K562 (cell line): Measurements from ENCODE around the gene ADK. TPM values are rescaled to one million over a fixed set of nuclear protein-coding genes. Genes with fewer than 3 reads are reported as not detected.

Source experiments
- ATAC-seq: fragments of 200-7000 bp; cut with Tn5 transposase; 3 replicates; pipeline ENCODE4 v1.9.1; 2020; ENCODE audit warnings: moderate library complexity
- BruUV-seq: library from RNA; stranded (reverse); fragments of 400-500 nt; replicated peaks from 2 replicates; lab custom pipeline; 2021; lab: Mats Ljungman, UMichigan
- CTCF ChIA-PET: fragments of 300-600 bp; formaldehyde crosslinking; extraction: SDS; loops from one replicate; lab custom pipeline; 2021; ENCODE audit warnings: low intra/inter-chr PET ratio; lab: Yijun Ruan, JAX
- POLR2A ChIA-PET: fragments of 300-600, 350-650 bp; sonication (Branson Sonifier 250); formaldehyde crosslinking; extraction: SDS; loops from one replicate; lab custom pipeline; 2021; ENCODE audit warnings: antibody characterized with exemption, inconsistent platforms; lab: Yijun Ruan, JAX
- DNase-seq, 4 experiments: peaks; one replicate each; pipeline versions ENCODE4 v3.0.0 to v3.0.0-alpha.2; 2011 to 2018; ENCODE audit warnings: low spot score in 3 of 4, mixed read lengths in 3 of 4; ENCODE audit errors: extremely low read depth in 1 of 4
- FAIRE-seq: peaks from 2 replicates; lab custom pipeline; 2011; peaks lifted over from hg19 to GRCh38; lab: Jason Lieb, UNC
- H2AFZ ChIP-seq: 2 replicates; pipeline ENCODE4 v1.6.0; 2011; ENCODE audit warnings: low read depth, low read length, control low read depth, inconsistent platforms
- H3K27ac ChIP-seq: fragments of 200-600 bp; 3 replicates; pipeline ENCODE4 v1.8.0; 2011; ENCODE audit warnings: low read depth, mild to moderate bottlenecking, control low read depth, inconsistent platforms, low read length, moderate library complexity, mixed read lengths; ENCODE audit errors: extremely low read depth
- H3K27me3 ChIP-seq, 2 experiments: fragments of 300-600 bp in 1 of 2; 2 replicates in 1 of 2; 3 replicates in 1 of 2; pipeline versions ENCODE4 v1.6.0 to v1.8.0; 2011; ENCODE audit warnings: inconsistent platforms in 2 of 2, low read length in 2 of 2, mild to moderate bottlenecking in 1 of 2, mixed read lengths in 1 of 2, moderate library complexity in 1 of 2; ENCODE audit not compliant: control insufficient read depth in 2 of 2, insufficient read depth in 2 of 2
- H3K36me3 ChIP-seq: fragments of 300-600 bp; 3 replicates; pipeline ENCODE4 v1.8.0; 2011; ENCODE audit warnings: mild to moderate bottlenecking, low read length, inconsistent platforms; ENCODE audit not compliant: control insufficient read depth, insufficient read depth
- H3K4me1 ChIP-seq, 2 experiments: fragments of 200-600 bp in 1 of 2; replicated peaks in 1 of 2; 2 replicates in 1 of 2; 3 replicates in 1 of 2; pipeline versions ENCODE4 v1.5.1 to v1.8.0; 2011; ENCODE audit warnings: inconsistent platforms in 2 of 2, low read length in 2 of 2, mild to moderate bottlenecking in 1 of 2, mixed read lengths in 1 of 2, moderate library complexity in 1 of 2; ENCODE audit not compliant: control insufficient read depth in 2 of 2, insufficient read depth in 2 of 2
- H3K4me2 ChIP-seq: 2 replicates; pipeline ENCODE4 v1.6.1; 2011; ENCODE audit warnings: low read length, control low read depth, inconsistent platforms, mixed read lengths; ENCODE audit not compliant: insufficient read depth
- H3K4me3 ChIP-seq: fragments of 200-600 bp; sonication (generic), shearing (Covaris generic); 2 replicates; pipeline ENCODE4 v1.5.1; 2016; ENCODE audit warnings: control low read depth, inconsistent platforms
- H3K79me2 ChIP-seq: fragments of 200-600 bp; 3 replicates; pipeline ENCODE4 v1.8.0; 2011; ENCODE audit warnings: low read length, inconsistent platforms; ENCODE audit not compliant: control insufficient read depth, insufficient read depth
- H3K9ac ChIP-seq, 2 experiments: 2 replicates each; pipeline versions ENCODE4 v1.6.0 to v1.6.1; 2011; ENCODE audit warnings: low read depth in 2 of 2, low read length in 2 of 2, control low read depth in 1 of 2, inconsistent platforms in 1 of 2, mild to moderate bottlenecking in 1 of 2, mixed read lengths in 1 of 2; ENCODE audit not compliant: insufficient read depth in 1 of 2
- H3K9me1 ChIP-seq: one replicate; pipeline ENCODE4 v1.6.0; 2011; ENCODE audit warnings: inconsistent platforms, mild to moderate bottlenecking, low read length, moderate library complexity; ENCODE audit not compliant: control insufficient read depth, insufficient read depth
- H3K9me3 ChIP-seq: replicated peaks from 2 replicates; pipeline ENCODE4 v1.5.1; 2011; ENCODE audit warnings: low read depth, low read length, inconsistent platforms; ENCODE audit not compliant: control insufficient read depth, insufficient read depth
- H4K20me1 ChIP-seq: replicated peaks from 2 replicates; pipeline ENCODE4 v1.6.1; 2011; ENCODE audit warnings: low read length, inconsistent platforms, mixed read lengths; ENCODE audit not compliant: control insufficient read depth, insufficient read depth
- E2F3 ChIP-seq: fragments of 250-450 bp; sonication (Bioruptor Pico); IDR thresholded peaks from 2 replicates; pipeline ENCODE4 v1.4.0; 2020; ENCODE audit warnings: mild to moderate bottlenecking
- FOS ChIP-seq: IDR thresholded peaks from 3 replicates; pipeline ENCODE4 v1.6.1; 2011; ENCODE audit not compliant: insufficient read length; ENCODE audit errors: extremely low read depth
- MCM5 ChIP-seq: fragments of 450-650 bp; IDR thresholded peaks from 2 replicates; pipeline ENCODE4 v1.6.1; 2016; ENCODE audit warnings: low read depth
- MTA3 ChIP-seq: fragments of 450-650 bp; formaldehyde crosslinking; IDR thresholded peaks from 2 replicates; pipeline ENCODE4 v1.6.1; 2017; ENCODE audit warnings: mild to moderate bottlenecking, borderline replicate concordance
- MYBL2 ChIP-seq, 2 experiments: fragments of 450-650 bp in 1 of 2; sonication (generic) in 1 of 2; formaldehyde crosslinking in 1 of 2; IDR thresholded peaks; 2 replicates each; pipeline versions ENCODE4 v1.6.1 to v1.8.1; 2017 to 2022; ENCODE audit warnings: borderline replicate concordance in 1 of 2, inconsistent platforms in 1 of 2, low read depth in 1 of 2, mild to moderate bottlenecking in 1 of 2, missing genetic modification reagents in 1 of 2, moderate library complexity in 1 of 2
- ZNF121 ChIP-seq: sonication (generic); formaldehyde crosslinking; conservative IDR thresholded peaks from 2 replicates; pipeline ENCODE4 v1.8.0; 2022; ENCODE audit warnings: missing genetic modification reagents
- ZNF212 ChIP-seq: fragments of 450-650 bp; formaldehyde crosslinking; IDR thresholded peaks from 2 replicates; pipeline ENCODE4 v1.4.0; 2020; ENCODE audit warnings: mild to moderate bottlenecking
- ZNF551 ChIP-seq: fragments of 250-450 bp; sonication (Bioruptor Pico); IDR thresholded peaks from 2 replicates; pipeline ENCODE4 v1.5.0; 2021; ENCODE audit warnings: mild to moderate bottlenecking, moderate library complexity
- ZNF778 ChIP-seq: fragments of 450-650 bp; formaldehyde crosslinking; IDR thresholded peaks from 2 replicates; pipeline ENCODE4 v1.4.0; 2020; ENCODE audit warnings: mild to moderate bottlenecking, moderate library complexity
- WGBS: fragments of 100-300 bp; shearing (Covaris generic); methylation state at CpG from one replicate; pipeline ENCODE4 v1.1.6; 2016; ENCODE audit warnings: low coverage, mixed read lengths; ENCODE audit not compliant: insufficient coverage; ENCODE audit errors: missing lambda C conversion rate; 5-methylcytosine and 5-hydroxymethylcytosine counted together
- in situ Hi-C: fragments of 300-500 bp; cut with MboI; formaldehyde crosslinking; loops from 4 replicates; pipeline ENCODE4 v1.15.0; 2018; ENCODE audit warnings: inconsistent platforms, mixed read lengths
- intact Hi-C: fragments of 100-400 bp; cut with micrococcal nuclease; formaldehyde crosslinking; loops from 2 replicates; pipeline ENCODE4 v1.14.2; 2022
- polyA plus RNA-seq, 8 experiments: library from polyadenylated mRNA; depleted of rRNA in 4 of 8; stranded (reverse) in 5 of 8; unstranded in 3 of 8; fragments of >200 nt; fragmentation: Nextera tagmentation in 2 of 8; fragmentation: Illumina TruSeq in 1 of 8; extraction: Ambion mirVana in 2 of 8; extraction: Trizol in 1 of 8; gene quantifications; 2 replicates each; pipeline versions ENCODE4 v1.2.1 to v1.2.3, GENCODE V29; 2011 to 2014; ENCODE audit warnings: inconsistent platforms in 1 of 8, missing spikeins in 1 of 8
- total RNA-seq, 7 experiments: library from RNA; depleted of rRNA in 6 of 7; stranded (reverse); fragments of >200 nt in 6 of 7; fragmentation: Illumina TruSeq in 2 of 7; extraction: Trizol in 2 of 7; gene quantifications; 2 replicates each; pipeline versions ENCODE4 v1.2.1 to v1.2.3, GENCODE V29; 2011 to 2021; ENCODE audit warnings: low replicate concordance in 1 of 7

The ADK gene
- total and polyA plus RNA-seq, 9 of the 15 experiments (the other 6 are each of a cell fraction or from before 2014, with no cell fraction given), result 54.2 to 97.8 (median 73.6) TPM

- H4K20me1 ChIP-seq, result no peaks in the 10 kb centered on the region
- no peaks in the 10 kb centered on the region; the same call in 1 of the 3 replicates for H3K79me2 ChIP-seq
- no peaks in the 10 kb centered on the region for H3K27me3 ChIP-seq
- H3K4me3 ChIP-seq, result no peak overlapping the region
- in situ Hi-C loops, result no loop called here
- FAIRE-seq (no peak), DNase-seq (no peak), ATAC-seq (no peak)
- CTCF ChIA-PET, result no interaction called here
- TF ChIP-seq FOS (no peak), MTA3 (no peak), MYBL2 (IDR thresholded peaks at IDR 0.05; ENCODE audit: low read depth) (no peak), MYBL2 (CRISPR knock-in tag; IDR thresholded peaks at IDR 0.05; ENCODE audit: borderline replicate concordance) (no peak), ZNF212 (no peak), ZNF121 (peak; percentile 52; the same call in 1 of the 2 replicates), MCM5 (no peak), ZNF778 (no peak), E2F3 (no peak), ZNF551 (CRISPR knock-in tag) (no peak)
- POLR2A ChIA-PET, result no interaction called here
- BruUV-seq, result no TSS peak
- H3K4me1 ChIP-seq, result no peaks in the 10 kb centered on the region; a peak in 1 of 5 replicates
- H3K36me3 ChIP-seq, result no peaks in the 10 kb centered on the region
- 98% methylated on average over 3 of the region's 3 CpGs for WGBS
- intact Hi-C loops, result no loop called here
- no peaks in the 10 kb centered on the region for H3K9me1 ChIP-seq
- H3K4me2 ChIP-seq, result no peak overlapping the region
- no peak overlapping the region for H3K9ac ChIP-seq
- no peak overlapping the region for H2AFZ ChIP-seq
- H3K27ac ChIP-seq, result no peak overlapping the region
- H3K9me3 ChIP-seq, result no peaks in the 10 kb centered on the region
Measured at GRCh38 chr10:74272288-74272687, 121.3 kb downstream of the ADK start.
